ENCODE measurements around the gene CDC42EP4.

The CDC42EP4 gene

GRCh38 chr17:73318427-73318813 is 6.6 kb upstream of the CDC42EP4 start:
- no peak overlapping the region for H3K4me3 ChIP-seq (ENCODE audit: low read length)
- TF ChIP-seq EZH2 (optimal IDR thresholded peaks at IDR 0.05; ENCODE audit: low read depth, low read length) (no peak), EZH2phosphoT487 (IDR thresholded peaks at IDR 0.05; ENCODE audit: low read length) (no peak), CTCF (IDR thresholded peaks at IDR 0.05; ENCODE audit: low read length) (no peak)
- no peaks in the 10 kb centered on the region for H3K36me3 ChIP-seq (replicated peaks; ENCODE audit: insufficient read depth, low read length)
- no peaks in the 10 kb centered on the region for H3K4me1 ChIP-seq (ENCODE audit: low read length)
- no peaks in the 10 kb centered on the region for H4K20me1 ChIP-seq (ENCODE audit: insufficient read depth, low read length)
- DNase-seq: no peak
- no peaks in the 10 kb centered on the region for H3F3A ChIP-seq (ENCODE audit: insufficient read depth, low read length)
- peaks cover 10% of the 10 kb centered on the region; the same call in 1 of the 2 replicates for H3K27me3 ChIP-seq (replicated peaks; ENCODE audit: insufficient read depth, low read length)
- H3K9me3 ChIP-seq (replicated peaks; ENCODE audit: insufficient read depth, low read length): no peaks in the 10 kb centered on the region
- no peak overlapping the region for H3K27ac ChIP-seq (ENCODE audit: low read length)
- H2AFZ ChIP-seq (ENCODE audit: low read length): no peak overlapping the region
- no peak overlapping the region for H3K4me2 ChIP-seq (ENCODE audit: low read depth, low read length)
- H3K9me2 ChIP-seq (replicated peaks; ENCODE audit: insufficient read depth, low read length): no peaks in the 10 kb centered on the region
- no peak overlapping the region for H3K9ac ChIP-seq (ENCODE audit: low read length)
- no peaks in the 10 kb centered on the region for H3K79me2 ChIP-seq (ENCODE audit: low read length)

GRCh38 chr17:73317513-73318426 is 6.0 kb upstream of the CDC42EP4 start:
- Histone ChIP-seq H3K27ac (ENCODE audit: low read length) (no peak overlapping the region), H3K27me3 (replicated peaks; ENCODE audit: insufficient read depth, low read length) (peaks cover 10% of the 10 kb centered on the region; the same call in 1 of the 2 replicates), H3K9me3 (replicated peaks; ENCODE audit: insufficient read depth, low read length) (no peaks in the 10 kb centered on the region), H3K4me3 (ENCODE audit: low read length) (no peak overlapping the region), H3K9me2 (replicated peaks; ENCODE audit: insufficient read depth, low read length) (no peaks in the 10 kb centered on the region), H3F3A (ENCODE audit: insufficient read depth, low read length) (no peaks in the 10 kb centered on the region), H3K4me1 (ENCODE audit: low read length) (no peaks in the 10 kb centered on the region), H3K4me2 (ENCODE audit: low read depth, low read length) (no peak overlapping the region), H4K20me1 (ENCODE audit: insufficient read depth, low read length) (no peaks in the 10 kb centered on the region), H3K9ac (ENCODE audit: low read length) (no peak overlapping the region), H3K36me3 (replicated peaks; ENCODE audit: insufficient read depth, low read length) (no peaks in the 10 kb centered on the region), H2AFZ (ENCODE audit: low read length) (no peak overlapping the region), H3K79me2 (ENCODE audit: low read length) (no peaks in the 10 kb centered on the region)
- TF ChIP-seq EZH2phosphoT487 (IDR thresholded peaks at IDR 0.05; ENCODE audit: low read length) (no peak), CTCF (IDR thresholded peaks at IDR 0.05; ENCODE audit: low read length) (no peak), EZH2 (optimal IDR thresholded peaks at IDR 0.05; ENCODE audit: low read depth, low read length) (no peak)
- no peak for DNase-seq

GRCh38 chr17:73316919-73317505 is 5.2 kb upstream of the CDC42EP4 start:
- 0 out of 2 replicates have a peak, but pooled peaks cover 5% of the 10 kb centered on the region for H3F3A ChIP-seq (ENCODE audit: insufficient read depth, low read length)
- H3K79me2 ChIP-seq (ENCODE audit: low read length): no peaks in the 10 kb centered on the region
- no peak overlapping the region for H3K4me3 ChIP-seq (ENCODE audit: low read length)
- H3K36me3 ChIP-seq (replicated peaks; ENCODE audit: insufficient read depth, low read length): no peaks in the 10 kb centered on the region
- no peak overlapping the region for H3K27ac ChIP-seq (ENCODE audit: low read length)
- TF ChIP-seq EZH2phosphoT487 (IDR thresholded peaks at IDR 0.05; ENCODE audit: low read length) (no peak), CTCF (IDR thresholded peaks at IDR 0.05; ENCODE audit: low read length) (no peak), EZH2 (optimal IDR thresholded peaks at IDR 0.05; ENCODE audit: low read depth, low read length) (no peak)
- H4K20me1 ChIP-seq (ENCODE audit: insufficient read depth, low read length): no peaks in the 10 kb centered on the region
- DNase-seq: no peak
- no peak overlapping the region for H3K4me2 ChIP-seq (ENCODE audit: low read depth, low read length)
- no peaks in the 10 kb centered on the region for H3K9me2 ChIP-seq (replicated peaks; ENCODE audit: insufficient read depth, low read length)
- H3K9me3 ChIP-seq (replicated peaks; ENCODE audit: insufficient read depth, low read length): no peaks in the 10 kb centered on the region
- H3K27me3 ChIP-seq (replicated peaks; ENCODE audit: insufficient read depth, low read length): peaks cover 10% of the 10 kb centered on the region; the same call in 1 of the 2 replicates
- H3K4me1 ChIP-seq (ENCODE audit: low read length): peaks cover 4% of the 10 kb centered on the region; the same call in 1 of the 2 replicates
- no peak overlapping the region for H3K9ac ChIP-seq (ENCODE audit: low read length)
- H2AFZ ChIP-seq (ENCODE audit: low read length): no peak overlapping the region

All from MM.1S (cell line).